Neural cell (in vitro differentiated cells): Measurements from ENCODE around the gene P2RY1. TPM values are rescaled to one million over a fixed set of nuclear protein-coding genes. Genes with fewer than 3 reads are reported as not detected.

Source experiments
- H2AFZ ChIP-seq: fragments of 200-600, 300-800 bp; sonication (generic), shearing (Covaris generic); 2 replicates; pipeline ENCODE4 v1.6.0; 2014; ENCODE audit warnings: low read depth, mild to moderate bottlenecking, antibody characterized with exemption, low read length, moderate library complexity
- H3F3A ChIP-seq: fragments of 200-600 bp; shearing (Covaris generic); 2 replicates; pipeline ENCODE4 v1.6.1; 2016; ENCODE audit warnings: mild to moderate bottlenecking, moderate library complexity, mixed read lengths, antibody characterized with exemption, low read length; ENCODE audit not compliant: insufficient read depth, poor library complexity, severe bottlenecking
- H3K27ac ChIP-seq: fragments of 200-600, 300-800 bp; sonication (generic), shearing (Covaris generic); 2 replicates; pipeline ENCODE4 v1.5.1; 2014; ENCODE audit warnings: mild to moderate bottlenecking, low read length, moderate library complexity
- H3K27me3 ChIP-seq: fragments of 300-800, 200-600 bp; sonication (generic), shearing (Covaris generic); 2 replicates; pipeline ENCODE4 v1.6.0; 2014; ENCODE audit warnings: mild to moderate bottlenecking, low read depth, low read length, moderate library complexity; ENCODE audit not compliant: insufficient read depth
- H3K36me3 ChIP-seq: fragments of 300-800, 200-600 bp; sonication (generic), shearing (Covaris generic); 2 replicates; pipeline ENCODE4 v1.5.1; 2014; ENCODE audit warnings: mild to moderate bottlenecking, antibody characterized with exemption, low read length, moderate library complexity; ENCODE audit not compliant: insufficient read depth
- H3K4me2 ChIP-seq: fragments of 300-800, 200-600 bp; sonication (generic), shearing (Covaris generic); 2 replicates; pipeline ENCODE4 v1.6.0; 2014; ENCODE audit warnings: mild to moderate bottlenecking, low read length
- H3K4me3 ChIP-seq: fragments of 300-800, 200-600 bp; sonication (generic), shearing (Covaris generic); 2 replicates; pipeline ENCODE4 v1.5.1; 2014; ENCODE audit warnings: mild to moderate bottlenecking, low read length, moderate library complexity
- H3K79me2 ChIP-seq: fragments of 200-600 bp; shearing (Covaris generic); replicated peaks from 2 replicates; pipeline ENCODE4 v1.6.0; 2014; ENCODE audit warnings: mild to moderate bottlenecking, low read length, moderate library complexity; ENCODE audit not compliant: insufficient read depth
- H3K9ac ChIP-seq: fragments of 300-800, 200-600 bp; sonication (generic), shearing (Covaris generic); 2 replicates; pipeline ENCODE4 v1.6.1; 2016; ENCODE audit warnings: mild to moderate bottlenecking, low read length, mixed read lengths
- H3K9me2 ChIP-seq: fragments of 200-600 bp; shearing (Covaris generic); 2 replicates; pipeline ENCODE4 v1.6.1; 2016; ENCODE audit warnings: mild to moderate bottlenecking, low read length, mixed read lengths; ENCODE audit not compliant: insufficient read depth
- H3K9me3 ChIP-seq: fragments of 200-600, 300-800 bp; sonication (generic), shearing (Covaris generic); 2 replicates; pipeline ENCODE4 v1.6.1; 2016; ENCODE audit warnings: mild to moderate bottlenecking, mixed run types, low read length, moderate library complexity, mixed read lengths
- H4K20me1 ChIP-seq: fragments of 200-600 bp; shearing (Covaris generic); 2 replicates; pipeline ENCODE4 v1.6.1; 2016; ENCODE audit warnings: mild to moderate bottlenecking, mixed run types; ENCODE audit not compliant: insufficient read depth
- EP300 ChIP-seq: fragments of 450-650 bp; conservative IDR thresholded peaks from 2 replicates; pipeline ENCODE4 v1.6.1; 2014; ENCODE audit warnings: antibody characterized with exemption, mild to moderate bottlenecking, moderate library complexity; ENCODE audit not compliant: poor library complexity, severe bottlenecking
- EZH2 ChIP-seq: fragments of 200-600, 300-800 bp; shearing (Covaris generic), sonication (generic); IDR thresholded peaks from 2 replicates; pipeline ENCODE4 v1.6.1; 2014; ENCODE audit warnings: antibody characterized with exemption, low read length, borderline replicate concordance, mild to moderate bottlenecking; ENCODE audit not compliant: insufficient read depth, poor library complexity, severe bottlenecking
- MXI1 ChIP-seq: fragments of 450-650 bp; conservative IDR thresholded peaks from 2 replicates; pipeline ENCODE4 v1.6.1; 2014; ENCODE audit warnings: antibody characterized with exemption, mild to moderate bottlenecking; ENCODE audit not compliant: poor library complexity, severe bottlenecking
- POLR2AphosphoS5 ChIP-seq: IDR thresholded peaks from 2 replicates; pipeline ENCODE4 v1.6.1; 2012
- RAD21 ChIP-seq: fragments of 450-650 bp; conservative IDR thresholded peaks from 2 replicates; pipeline ENCODE4 v1.6.1; 2014; ENCODE audit warnings: antibody characterized with exemption, mild to moderate bottlenecking, moderate library complexity
- SMC3 ChIP-seq: fragments of 450-650 bp; conservative IDR thresholded peaks from 2 replicates; pipeline ENCODE4 v1.6.1; 2014; ENCODE audit warnings: antibody characterized with exemption, mild to moderate bottlenecking, moderate library complexity; ENCODE audit not compliant: poor library complexity
- TAF1 ChIP-seq: IDR thresholded peaks from 2 replicates; pipeline ENCODE4 v1.6.1; 2012; ENCODE audit warnings: low read depth
- polyA plus RNA-seq: library from polyadenylated mRNA; depleted of rRNA; stranded (reverse); fragments of >200 nt; gene quantifications from 2 replicates; pipeline ENCODE4 v1.2.3, GENCODE V29; 2014
- TF ChIP-seq, protein P1 (sequence below): fragments of 450-650 bp; IDR thresholded peaks from 2 replicates; pipeline ENCODE4 v1.5.1; 2014; ENCODE audit warnings: antibody characterized with exemption, mild to moderate bottlenecking, moderate library complexity; ENCODE audit not compliant: poor library complexity, severe bottlenecking
- TF ChIP-seq, protein P2 (sequence below): IDR thresholded peaks from 2 replicates; pipeline ENCODE4 v1.6.1; 2012; ENCODE audit warnings: borderline replicate concordance

Gene P2RY1
- polyA plus RNA-seq, 1 donor from 2014 or later: 3.0 TPM

GRCh38 chr3:152786977-152787681 is 47.8 kb upstream of the P2RY1 start:
- no peak for TF ChIP-seq POLR2AphosphoS5
- TF ChIP-seq RAD21: no peak
- TF ChIP-seq, protein P1, sequence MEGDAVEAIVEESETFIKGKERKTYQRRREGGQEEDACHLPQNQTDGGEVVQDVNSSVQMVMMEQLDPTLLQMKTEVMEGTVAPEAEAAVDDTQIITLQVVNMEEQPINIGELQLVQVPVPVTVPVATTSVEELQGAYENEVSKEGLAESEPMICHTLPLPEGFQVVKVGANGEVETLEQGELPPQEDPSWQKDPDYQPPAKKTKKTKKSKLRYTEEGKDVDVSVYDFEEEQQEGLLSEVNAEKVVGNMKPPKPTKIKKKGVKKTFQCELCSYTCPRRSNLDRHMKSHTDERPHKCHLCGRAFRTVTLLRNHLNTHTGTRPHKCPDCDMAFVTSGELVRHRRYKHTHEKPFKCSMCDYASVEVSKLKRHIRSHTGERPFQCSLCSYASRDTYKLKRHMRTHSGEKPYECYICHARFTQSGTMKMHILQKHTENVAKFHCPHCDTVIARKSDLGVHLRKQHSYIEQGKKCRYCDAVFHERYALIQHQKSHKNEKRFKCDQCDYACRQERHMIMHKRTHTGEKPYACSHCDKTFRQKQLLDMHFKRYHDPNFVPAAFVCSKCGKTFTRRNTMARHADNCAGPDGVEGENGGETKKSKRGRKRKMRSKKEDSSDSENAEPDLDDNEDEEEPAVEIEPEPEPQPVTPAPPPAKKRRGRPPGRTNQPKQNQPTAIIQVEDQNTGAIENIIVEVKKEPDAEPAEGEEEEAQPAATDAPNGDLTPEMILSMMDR: no peak
- no peak for TF ChIP-seq TAF1
- no peak for TF ChIP-seq EP300
- TF ChIP-seq SMC3: no peak
- TF ChIP-seq, protein P2, sequence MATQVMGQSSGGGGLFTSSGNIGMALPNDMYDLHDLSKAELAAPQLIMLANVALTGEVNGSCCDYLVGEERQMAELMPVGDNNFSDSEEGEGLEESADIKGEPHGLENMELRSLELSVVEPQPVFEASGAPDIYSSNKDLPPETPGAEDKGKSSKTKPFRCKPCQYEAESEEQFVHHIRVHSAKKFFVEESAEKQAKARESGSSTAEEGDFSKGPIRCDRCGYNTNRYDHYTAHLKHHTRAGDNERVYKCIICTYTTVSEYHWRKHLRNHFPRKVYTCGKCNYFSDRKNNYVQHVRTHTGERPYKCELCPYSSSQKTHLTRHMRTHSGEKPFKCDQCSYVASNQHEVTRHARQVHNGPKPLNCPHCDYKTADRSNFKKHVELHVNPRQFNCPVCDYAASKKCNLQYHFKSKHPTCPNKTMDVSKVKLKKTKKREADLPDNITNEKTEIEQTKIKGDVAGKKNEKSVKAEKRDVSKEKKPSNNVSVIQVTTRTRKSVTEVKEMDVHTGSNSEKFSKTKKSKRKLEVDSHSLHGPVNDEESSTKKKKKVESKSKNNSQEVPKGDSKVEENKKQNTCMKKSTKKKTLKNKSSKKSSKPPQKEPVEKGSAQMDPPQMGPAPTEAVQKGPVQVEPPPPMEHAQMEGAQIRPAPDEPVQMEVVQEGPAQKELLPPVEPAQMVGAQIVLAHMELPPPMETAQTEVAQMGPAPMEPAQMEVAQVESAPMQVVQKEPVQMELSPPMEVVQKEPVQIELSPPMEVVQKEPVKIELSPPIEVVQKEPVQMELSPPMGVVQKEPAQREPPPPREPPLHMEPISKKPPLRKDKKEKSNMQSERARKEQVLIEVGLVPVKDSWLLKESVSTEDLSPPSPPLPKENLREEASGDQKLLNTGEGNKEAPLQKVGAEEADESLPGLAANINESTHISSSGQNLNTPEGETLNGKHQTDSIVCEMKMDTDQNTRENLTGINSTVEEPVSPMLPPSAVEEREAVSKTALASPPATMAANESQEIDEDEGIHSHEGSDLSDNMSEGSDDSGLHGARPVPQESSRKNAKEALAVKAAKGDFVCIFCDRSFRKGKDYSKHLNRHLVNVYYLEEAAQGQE: no peak
- TF ChIP-seq EZH2: no peak
- H3K4me3 ChIP-seq: no peak overlapping the region
- H3K27ac ChIP-seq: no peak overlapping the region
- H3K9me2 ChIP-seq: no peaks in the 10 kb centered on the region
- no peak overlapping the region for H3K4me2 ChIP-seq
- no peaks in the 10 kb centered on the region for H3F3A ChIP-seq
- H3K9me3 ChIP-seq: no peaks in the 10 kb centered on the region
- H3K79me2 ChIP-seq: no peaks in the 10 kb centered on the region
- no peak overlapping the region for H3K9ac ChIP-seq
- H3K36me3 ChIP-seq: no peaks in the 10 kb centered on the region
- H4K20me1 ChIP-seq: no peaks in the 10 kb centered on the region
- H3K27me3 ChIP-seq: no peaks in the 10 kb centered on the region
- no peak overlapping the region for H2AFZ ChIP-seq

DNA sequence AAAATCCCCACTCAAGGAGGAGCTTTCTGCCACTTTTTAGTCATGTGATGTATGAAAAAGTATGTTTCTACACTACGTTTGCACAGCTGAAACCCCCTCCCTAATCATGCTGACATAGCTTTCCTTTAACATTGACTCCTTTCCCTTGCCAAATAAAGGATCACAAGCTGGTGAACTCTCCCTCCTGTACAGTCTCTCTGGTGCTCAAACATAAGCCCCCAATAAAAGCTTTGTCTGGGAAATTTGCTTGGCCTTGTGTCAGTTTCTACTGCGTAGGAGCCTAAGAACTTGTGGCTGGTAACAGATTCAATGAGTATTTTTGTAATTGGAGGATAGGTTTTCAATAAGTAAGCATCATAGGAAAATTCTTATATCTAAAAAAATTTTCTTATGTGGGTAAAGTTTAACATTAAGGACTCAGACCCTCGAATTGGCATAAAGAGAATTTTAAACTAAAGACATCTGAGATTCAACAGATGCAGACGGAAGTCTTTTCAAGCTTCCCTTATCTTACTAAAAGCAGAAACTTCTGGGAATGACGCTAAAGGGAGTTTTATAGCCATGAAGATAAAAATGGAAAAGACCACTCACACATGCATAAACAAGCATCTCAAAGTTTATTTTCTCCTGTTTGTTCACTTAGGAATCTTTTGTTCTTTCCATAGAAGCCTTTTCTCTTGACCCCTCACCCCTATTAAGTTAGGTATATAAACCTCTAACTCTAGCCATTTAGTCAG is 44.1 kb upstream of the P2RY1 start:
- no peak overlapping the region for H3K27ac ChIP-seq
- no peaks in the 10 kb centered on the region for H3K79me2 ChIP-seq
- H3F3A ChIP-seq: no peaks in the 10 kb centered on the region
- no peaks in the 10 kb centered on the region for H3K36me3 ChIP-seq
- no peak overlapping the region for H3K4me3 ChIP-seq
- H3K9me2 ChIP-seq: no peaks in the 10 kb centered on the region
- H4K20me1 ChIP-seq: no peaks in the 10 kb centered on the region
- no peak overlapping the region for H2AFZ ChIP-seq
- TF ChIP-seq EZH2 (no peak), MXI1 (no peak)
- H3K9ac ChIP-seq: no peak overlapping the region
- no peaks in the 10 kb centered on the region for H3K9me3 ChIP-seq
- no peak overlapping the region for H3K4me2 ChIP-seq
- H3K27me3 ChIP-seq: no peaks in the 10 kb centered on the region
